ENCODE data around the gene RIIAD1. TPM values are rescaled to one million over a fixed set of nuclear protein-coding genes. Genes with fewer than 3 reads are reported as not detected.

RIIAD1 gene
- total and polyA plus RNA-seq, 7 donors, result 0.34 to 5.2 (median 2.6) TPM; not detected in 2

GRCh38 chr1:151704246-151704645 lies 17.1 kb upstream of the RIIAD1 start:
- H3K36me3 ChIP-seq (ENCODE audit: insufficient read depth in 1 of 2, low read depth in 1 of 2), result peaks cover 1 to 28% of the 10 kb centered on the region in 2 donors
- H3K4me1 ChIP-seq, result no peaks in the 10 kb centered on the region
- no peak overlapping the region for H3K27ac ChIP-seq
- H3K27me3 ChIP-seq (ENCODE audit: insufficient read depth in 3 of 3, low read length in 2 of 3), result no peaks in the 10 kb centered on the region
- ATAC-seq (no peak), DNase-seq (no peak)
- no peaks in the 10 kb centered on the region for H3K9me3 ChIP-seq
- WGBS, 3 donors, result 81 to 85% (median 82%) methylated on average over 4 of the region's 4 CpGs
- no peak overlapping the region for H3K4me3 ChIP-seq
- TF ChIP-seq CTCF (IDR thresholded peaks at IDR 0.05), result no peak
- intact Hi-C loops (cut with DNase I), result no loop called here

GRCh38 chr1:151705146-151705545 lies 16.2 kb upstream of the RIIAD1 start:
- H3K27ac ChIP-seq, result no peak overlapping the region
- no peak overlapping the region for H3K4me3 ChIP-seq
- intact Hi-C loops (cut with DNase I), result no loop called here
- H3K4me1 ChIP-seq, result no peaks in the 10 kb centered on the region
- DNase-seq (no peak), ATAC-seq (no peak)
- H3K9me3 ChIP-seq, result no peaks in the 10 kb centered on the region
- peaks cover 0 to 19% of the 10 kb centered on the region in 2 donors for H3K36me3 ChIP-seq (ENCODE audit: insufficient read depth in 1 of 2, low read depth in 1 of 2)
- no peaks in the 10 kb centered on the region for H3K27me3 ChIP-seq (ENCODE audit: insufficient read depth in 3 of 3, low read length in 2 of 3)
- no peak for TF ChIP-seq CTCF (IDR thresholded peaks at IDR 0.05)
- 67 to 74% (median 74%) methylated on average over 7 of the region's 7 CpGs for WGBS, 3 donors

- H3K27ac ChIP-seq, result no peak overlapping the region
- H3K27me3 ChIP-seq (ENCODE audit: insufficient read depth in 3 of 3, low read length in 2 of 3), result no peaks in the 10 kb centered on the region
- DNase-seq (no peak), ATAC-seq (peak in 3 of 4 donors; percentile 45 to 79 (median 65))
- WGBS, 3 donors, result 36 to 59% (median 37%) methylated on average over 11 of the region's 11 CpGs
- no peak overlapping the region for H3K4me3 ChIP-seq
- intact Hi-C loops (cut with DNase I), result no loop called here
- peaks cover 0 to 11% of the 10 kb centered on the region in 2 donors for H3K36me3 ChIP-seq (ENCODE audit: insufficient read depth in 1 of 2, low read depth in 1 of 2)
- no peak for TF ChIP-seq CTCF (IDR thresholded peaks at IDR 0.05)
- H3K4me1 ChIP-seq, result no peaks in the 10 kb centered on the region
- no peaks in the 10 kb centered on the region for H3K9me3 ChIP-seq
Measured at GRCh38 chr1:151705753-151706463, 15.4 kb upstream of the RIIAD1 start.

- peaks cover 0 to 3% of the 10 kb centered on the region in 2 donors for H3K36me3 ChIP-seq (ENCODE audit: insufficient read depth in 1 of 2, low read depth in 1 of 2)
- intact Hi-C loops (cut with DNase I), result no loop called here
- H3K27me3 ChIP-seq (ENCODE audit: insufficient read depth in 3 of 3, low read length in 2 of 3), result no peaks in the 10 kb centered on the region
- WGBS, 3 donors, result 76 to 78% (median 77%) methylated on average over 21 of the region's 21 CpGs
- DNase-seq, result no peak
- no peak for TF ChIP-seq CTCF (IDR thresholded peaks at IDR 0.05)
- ATAC-seq, result peak in 2 of 4 donors; percentile 18 to 29
- H3K4me1 ChIP-seq, result no peaks in the 10 kb centered on the region
- H3K27ac ChIP-seq, result no peak overlapping the region
- H3K9me3 ChIP-seq, result no peaks in the 10 kb centered on the region
- H3K4me3 ChIP-seq, result no peak overlapping the region
Measured at GRCh38 chr1:151706464-151707415, 14.6 kb upstream of the RIIAD1 start.

All from psoas muscle (tissue), 8 donors.